ENCODE measurements around the gene PPP4R2. TPM values are rescaled to one million over a fixed set of nuclear protein-coding genes. Genes with fewer than 3 reads are reported as not detected.

PPP4R2 gene
- total RNA-seq, 1 donor from 2014 or later = 65.7 TPM

DNA sequence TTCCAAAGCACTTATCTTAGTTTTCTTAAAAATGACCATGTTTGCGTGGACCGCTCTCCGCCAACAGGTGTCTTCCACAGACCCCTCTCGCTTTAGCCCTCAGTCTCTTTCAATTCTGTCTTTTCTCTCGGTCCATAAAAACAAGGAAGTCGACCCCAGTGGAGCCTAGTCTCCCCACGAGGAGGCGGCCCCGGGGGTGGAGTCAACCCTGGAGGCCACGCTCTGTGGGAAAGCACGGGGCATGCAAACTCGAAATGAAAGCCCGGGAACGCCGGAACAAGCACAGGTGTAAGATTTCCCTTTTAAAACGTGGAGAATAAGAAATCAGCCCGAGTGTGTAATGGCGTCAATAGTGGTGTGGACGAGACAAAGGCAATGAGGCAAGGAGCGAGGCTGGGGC lies 113.9 kb downstream of the PPP4R2 start:
- Histone ChIP-seq H3K4me3 (no peak overlapping the region), H3K9me3 (no peaks in the 10 kb centered on the region), H3K27me3 (ENCODE audit: low read depth) (no peaks in the 10 kb centered on the region), H3K27ac (no peak overlapping the region), H3K36me3 (no peaks in the 10 kb centered on the region), H3K4me1 (no peaks in the 10 kb centered on the region)
- intact Hi-C loops (cut with DNase I) = no loop called here
- DNase-seq = no peak
- no peak for ATAC-seq
- TF ChIP-seq, protein P1, sequence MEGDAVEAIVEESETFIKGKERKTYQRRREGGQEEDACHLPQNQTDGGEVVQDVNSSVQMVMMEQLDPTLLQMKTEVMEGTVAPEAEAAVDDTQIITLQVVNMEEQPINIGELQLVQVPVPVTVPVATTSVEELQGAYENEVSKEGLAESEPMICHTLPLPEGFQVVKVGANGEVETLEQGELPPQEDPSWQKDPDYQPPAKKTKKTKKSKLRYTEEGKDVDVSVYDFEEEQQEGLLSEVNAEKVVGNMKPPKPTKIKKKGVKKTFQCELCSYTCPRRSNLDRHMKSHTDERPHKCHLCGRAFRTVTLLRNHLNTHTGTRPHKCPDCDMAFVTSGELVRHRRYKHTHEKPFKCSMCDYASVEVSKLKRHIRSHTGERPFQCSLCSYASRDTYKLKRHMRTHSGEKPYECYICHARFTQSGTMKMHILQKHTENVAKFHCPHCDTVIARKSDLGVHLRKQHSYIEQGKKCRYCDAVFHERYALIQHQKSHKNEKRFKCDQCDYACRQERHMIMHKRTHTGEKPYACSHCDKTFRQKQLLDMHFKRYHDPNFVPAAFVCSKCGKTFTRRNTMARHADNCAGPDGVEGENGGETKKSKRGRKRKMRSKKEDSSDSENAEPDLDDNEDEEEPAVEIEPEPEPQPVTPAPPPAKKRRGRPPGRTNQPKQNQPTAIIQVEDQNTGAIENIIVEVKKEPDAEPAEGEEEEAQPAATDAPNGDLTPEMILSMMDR (IDR thresholded peaks at IDR 0.05) = no peak

DNA sequence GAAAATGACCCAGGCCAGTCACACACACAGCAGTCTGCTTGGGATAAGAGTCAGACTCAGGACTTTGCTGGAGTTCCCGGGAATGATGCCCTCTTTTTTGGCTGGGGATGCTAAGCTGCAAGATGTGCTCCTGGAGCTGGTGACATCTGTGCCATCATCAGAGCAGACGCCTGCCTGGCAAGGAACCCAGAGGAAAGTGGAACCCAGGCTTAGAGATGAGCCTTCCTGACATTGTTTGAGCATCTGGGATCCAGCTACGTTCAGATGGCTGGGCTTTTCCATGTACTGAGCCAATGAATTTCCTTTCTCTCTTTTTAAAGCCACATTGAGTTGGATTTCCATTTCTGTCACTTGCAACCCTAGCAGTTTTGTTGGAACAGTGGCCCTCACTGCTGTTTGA lies 118.1 kb downstream of the PPP4R2 start:
- Histone ChIP-seq H3K4me1 (no peaks in the 10 kb centered on the region), H3K4me3 (no peak overlapping the region), H3K36me3 (no peaks in the 10 kb centered on the region), H3K27me3 (ENCODE audit: low read depth) (no peaks in the 10 kb centered on the region), H3K27ac (no peak overlapping the region), H3K9me3 (no peaks in the 10 kb centered on the region)
- intact Hi-C loops (cut with DNase I) = no loop called here
- ATAC-seq = no peak
- DNase-seq = no peak
- TF ChIP-seq, protein P1 (IDR thresholded peaks at IDR 0.05) = no peak

DNA sequence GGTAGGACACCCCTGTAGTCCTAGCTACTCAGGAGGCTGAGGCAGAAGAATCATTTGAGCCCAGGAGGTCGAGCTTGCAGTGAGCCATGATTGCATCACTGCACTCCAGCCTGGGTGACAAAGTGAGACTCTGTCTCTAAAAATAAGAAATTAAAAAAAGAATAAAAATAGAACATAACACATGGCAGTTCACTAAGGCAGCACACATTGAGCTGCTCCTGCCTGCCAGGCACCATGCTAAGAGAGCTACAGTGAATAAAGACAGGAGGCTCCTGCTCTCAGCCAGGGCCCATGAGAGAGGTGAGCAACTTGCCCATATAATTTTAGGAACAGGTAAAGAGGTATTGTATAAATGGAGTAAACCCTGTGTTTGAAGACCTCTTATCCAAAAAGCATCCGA lies 119.2 kb downstream of the PPP4R2 start:
- TF ChIP-seq, protein P1 (IDR thresholded peaks at IDR 0.05) = no peak
- H3K4me3 ChIP-seq = no peak overlapping the region
- intact Hi-C loops (cut with DNase I) = no loop called here
- no peaks in the 10 kb centered on the region for H3K27me3 ChIP-seq (ENCODE audit: low read depth)
- no peak overlapping the region for H3K27ac ChIP-seq
- H3K9me3 ChIP-seq = no peaks in the 10 kb centered on the region
- ATAC-seq (no peak), DNase-seq (no peak)
- H3K36me3 ChIP-seq = no peaks in the 10 kb centered on the region
- H3K4me1 ChIP-seq = no peaks in the 10 kb centered on the region

Other genes starting within 250 kb of the PPP4R2 start
- gene SHQ1, start 148.4 kb upstream of the PPP4R2 start, total RNA-seq = 16.8 TPM
- gene GXYLT2, start 108.8 kb upstream of the PPP4R2 start, total RNA-seq = 6.7 TPM
- 3.6 TPM for gene EBLN2, start 64.8 kb downstream of the PPP4R2 start, total RNA-seq